Measurements from ENCODE around the gene OR4C6.

The OR4C6 gene

GRCh38 chr11:55661901-55662300 lies at the start of gene OR4C6:
Gene OR4C6, plus strand, starts transcription at chr11:55662201. Its CDS starts 2,966 bp downstream, at chr11:55665167.
- DNase-seq (ENCODE audit: low read depth) = no peak
- H3K4me3 ChIP-seq (ENCODE audit: low read length) = no peak within 1 kb of the TSS
- TF ChIP-seq, protein P1, sequence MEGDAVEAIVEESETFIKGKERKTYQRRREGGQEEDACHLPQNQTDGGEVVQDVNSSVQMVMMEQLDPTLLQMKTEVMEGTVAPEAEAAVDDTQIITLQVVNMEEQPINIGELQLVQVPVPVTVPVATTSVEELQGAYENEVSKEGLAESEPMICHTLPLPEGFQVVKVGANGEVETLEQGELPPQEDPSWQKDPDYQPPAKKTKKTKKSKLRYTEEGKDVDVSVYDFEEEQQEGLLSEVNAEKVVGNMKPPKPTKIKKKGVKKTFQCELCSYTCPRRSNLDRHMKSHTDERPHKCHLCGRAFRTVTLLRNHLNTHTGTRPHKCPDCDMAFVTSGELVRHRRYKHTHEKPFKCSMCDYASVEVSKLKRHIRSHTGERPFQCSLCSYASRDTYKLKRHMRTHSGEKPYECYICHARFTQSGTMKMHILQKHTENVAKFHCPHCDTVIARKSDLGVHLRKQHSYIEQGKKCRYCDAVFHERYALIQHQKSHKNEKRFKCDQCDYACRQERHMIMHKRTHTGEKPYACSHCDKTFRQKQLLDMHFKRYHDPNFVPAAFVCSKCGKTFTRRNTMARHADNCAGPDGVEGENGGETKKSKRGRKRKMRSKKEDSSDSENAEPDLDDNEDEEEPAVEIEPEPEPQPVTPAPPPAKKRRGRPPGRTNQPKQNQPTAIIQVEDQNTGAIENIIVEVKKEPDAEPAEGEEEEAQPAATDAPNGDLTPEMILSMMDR (IDR thresholded peaks at IDR 0.05; ENCODE audit: insufficient read depth, low read depth, low read length, missing control alignments) = no peak

GRCh38 chr11:55624531-55624930 lies 37.5 kb upstream of the OR4C6 start:
- no peak overlapping the region for H3K4me3 ChIP-seq (ENCODE audit: low read length)
- DNase-seq (ENCODE audit: low read depth) = no peak
- TF ChIP-seq, protein P1 (IDR thresholded peaks at IDR 0.05; ENCODE audit: insufficient read depth, low read depth, low read length, missing control alignments) = no peak

- H3K4me3 ChIP-seq (ENCODE audit: low read length) = no peak within 1 kb of the TSS
- TF ChIP-seq, protein P1 (IDR thresholded peaks at IDR 0.05; ENCODE audit: insufficient read depth, low read depth, low read length, missing control alignments) = no peak
- no peak for DNase-seq (ENCODE audit: low read depth)
These were observed 27.2 kb upstream of the OR4C6 start, which contains the start of gene OR4P4 for GRCh38 chr11:55634813-55635212. Gene OR4P4, plus strand, starts transcription at chr11:55635113.

DNA sequence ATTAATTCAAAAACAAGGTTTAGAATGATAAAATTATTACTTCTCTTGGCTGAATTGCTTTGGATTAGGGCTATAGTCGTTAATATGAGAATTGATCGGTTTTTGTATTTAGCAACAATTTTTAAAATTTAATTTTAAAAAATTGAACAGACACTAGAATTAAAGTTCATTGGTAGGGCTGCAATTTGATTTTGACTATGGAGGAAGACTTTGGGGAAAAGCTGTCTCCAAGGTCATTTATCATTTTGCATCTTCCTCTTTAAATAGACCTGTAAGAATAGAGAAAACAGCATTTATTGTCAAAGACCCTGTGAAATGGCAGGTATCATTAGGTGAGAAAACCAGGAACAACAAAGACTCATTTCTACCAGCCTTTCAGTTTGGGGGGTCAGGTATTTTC lies 14.0 kb upstream of the OR4C6 start, which contains the start of gene OR4S2:
OR4S2 (plus strand) TSS at position 301 of the 400 bp plus-strand sequence. CDS start 2,577 bp downstream, outside the sequence.
- no peak for DNase-seq (ENCODE audit: low read depth)
- TF ChIP-seq, protein P1 (IDR thresholded peaks at IDR 0.05; ENCODE audit: insufficient read depth, low read depth, low read length, missing control alignments) = no peak
- no peak within 1 kb of the TSS for H3K4me3 ChIP-seq (ENCODE audit: low read length)

DNA sequence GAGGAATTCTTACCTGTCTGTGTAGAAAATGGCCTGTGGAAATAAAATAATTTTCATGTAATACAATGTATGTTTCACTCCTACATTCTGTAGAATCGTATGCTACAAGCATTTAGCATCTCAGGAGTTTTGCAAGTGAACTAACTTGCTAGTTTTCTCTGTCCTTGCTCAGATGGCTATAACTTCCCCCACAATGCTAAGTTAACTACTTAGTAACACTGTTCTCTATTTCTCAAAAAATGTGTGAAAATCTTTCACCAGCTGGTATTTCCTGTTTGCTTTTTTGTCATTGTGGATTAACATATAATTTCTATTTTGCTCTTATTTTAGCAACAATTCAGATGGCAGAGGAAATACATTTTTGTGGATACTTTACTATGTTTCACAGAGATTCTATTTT lies 9.4 kb upstream of the OR4C6 start:
- no peak for DNase-seq (ENCODE audit: low read depth)
- TF ChIP-seq, protein P1 (IDR thresholded peaks at IDR 0.05; ENCODE audit: insufficient read depth, low read depth, low read length, missing control alignments) = no peak
- H3K4me3 ChIP-seq (ENCODE audit: low read length) = no peak overlapping the region

- no peak for DNase-seq (ENCODE audit: low read depth)
- TF ChIP-seq, protein P1 (IDR thresholded peaks at IDR 0.05; ENCODE audit: insufficient read depth, low read depth, low read length, missing control alignments) = no peak
- no peak overlapping the region for H3K4me3 ChIP-seq (ENCODE audit: low read length)
These were observed 6.9 kb upstream of the OR4C6 start for GRCh38 chr11:55655096-55655495.

GRCh38 chr11:55658031-55658573 lies 3.9 kb upstream of the OR4C6 start:
- TF ChIP-seq, protein P1 (IDR thresholded peaks at IDR 0.05; ENCODE audit: insufficient read depth, low read depth, low read length, missing control alignments) = no peak
- no peak overlapping the region for H3K4me3 ChIP-seq (ENCODE audit: low read length)
- no peak for DNase-seq (ENCODE audit: low read depth)

Data from epithelial cell of esophagus (primary cell).